Adrenal gland (tissue), 5 donors: ENCODE results near the gene CRIP1.

Source experiments
- CTCF ChIP-seq, 6 experiments: fragments of 450-650 bp in 4 of 6; fragments of 200-600 bp in 2 of 6; sonication (generic) in 1 of 6; IDR thresholded peaks; 1 replicate in 5 of 6; 2 replicates in 1 of 6; pipeline versions ENCODE4 v1.5.1 to v1.8.0; 2016 to 2021; ENCODE audit warnings: antibody characterized with exemption in 6 of 6, mild to moderate bottlenecking in 2 of 6, moderate library complexity in 1 of 6
- POLR2A ChIP-seq, 2 donors: fragments of 450-650 bp; IDR thresholded peaks; one replicate each; pipeline ENCODE4 v1.6.1; 2017; ENCODE audit warnings: antibody characterized with exemption in 2 of 2, mild to moderate bottlenecking in 2 of 2, moderate library complexity in 1 of 2
- donor health status: DM: no; HTN: no; CAD: no.

- TF ChIP-seq POLR2A (IDR thresholded peaks at IDR 0.05) = no peak
- no peak for TF ChIP-seq CTCF (IDR thresholded peaks at IDR 0.05)
Measured at GRCh38 chr14:105467942-105468471, 18.7 kb upstream of the CRIP1 start.
